Vagina (tissue), 2 donors: ENCODE data around the gene LAMC3.

Experiments used
- POLR2A ChIP-seq, 2 donors: fragments of 450-650 bp; IDR thresholded peaks; one replicate each; pipeline ENCODE4 v1.6.1; 2017; ENCODE audit warnings: antibody characterized with exemption in 2 of 2, mild to moderate bottlenecking in 2 of 2, moderate library complexity in 2 of 2
- POLR2AphosphoS5 ChIP-seq, 2 donors: sonication (generic); formaldehyde crosslinking; IDR thresholded peaks; one replicate each; pipeline ENCODE4 v1.9.0; 2017; ENCODE audit warnings: antibody characterized with exemption in 2 of 2, mild to moderate bottlenecking in 2 of 2, low read depth in 1 of 2; ENCODE audit not compliant: insufficient read depth in 1 of 2
- TF ChIP-seq, protein P1 (sequence below), 3 experiments: fragments of 450-650 bp in 2 of 3; fragments of 200-600 bp in 1 of 3; sonication (generic) in 1 of 3; IDR thresholded peaks; one replicate each; pipeline ENCODE4 v1.5.1; 2017 to 2019; ENCODE audit warnings: antibody characterized with exemption in 3 of 3, mild to moderate bottlenecking in 2 of 3, moderate library complexity in 2 of 3

DNA sequence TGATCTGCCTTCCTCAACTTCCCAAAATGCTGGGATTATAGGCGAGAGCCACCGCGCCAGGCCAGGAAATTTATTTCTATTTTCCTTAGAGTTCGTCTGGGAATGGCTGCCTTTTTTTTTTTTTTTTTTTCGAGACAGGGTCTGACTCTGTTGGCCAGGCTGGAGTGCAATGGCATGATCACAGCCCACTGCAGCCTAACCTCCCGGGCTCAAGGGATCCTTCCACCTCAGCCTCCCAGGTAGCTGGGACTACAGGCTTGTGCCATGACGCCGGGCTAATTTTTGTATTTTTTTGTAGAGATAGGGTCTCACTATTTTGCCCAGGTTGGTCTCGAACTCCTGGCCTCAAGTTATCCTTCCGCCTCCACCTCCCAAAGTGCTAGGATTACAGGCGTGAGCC is 888 bp upstream of the LAMC3 start:
- no peak for TF ChIP-seq POLR2AphosphoS5 (IDR thresholded peaks at IDR 0.05; ENCODE audit: insufficient read depth in 1 of 2, low read depth in 1 of 2)
- TF ChIP-seq, protein P1, sequence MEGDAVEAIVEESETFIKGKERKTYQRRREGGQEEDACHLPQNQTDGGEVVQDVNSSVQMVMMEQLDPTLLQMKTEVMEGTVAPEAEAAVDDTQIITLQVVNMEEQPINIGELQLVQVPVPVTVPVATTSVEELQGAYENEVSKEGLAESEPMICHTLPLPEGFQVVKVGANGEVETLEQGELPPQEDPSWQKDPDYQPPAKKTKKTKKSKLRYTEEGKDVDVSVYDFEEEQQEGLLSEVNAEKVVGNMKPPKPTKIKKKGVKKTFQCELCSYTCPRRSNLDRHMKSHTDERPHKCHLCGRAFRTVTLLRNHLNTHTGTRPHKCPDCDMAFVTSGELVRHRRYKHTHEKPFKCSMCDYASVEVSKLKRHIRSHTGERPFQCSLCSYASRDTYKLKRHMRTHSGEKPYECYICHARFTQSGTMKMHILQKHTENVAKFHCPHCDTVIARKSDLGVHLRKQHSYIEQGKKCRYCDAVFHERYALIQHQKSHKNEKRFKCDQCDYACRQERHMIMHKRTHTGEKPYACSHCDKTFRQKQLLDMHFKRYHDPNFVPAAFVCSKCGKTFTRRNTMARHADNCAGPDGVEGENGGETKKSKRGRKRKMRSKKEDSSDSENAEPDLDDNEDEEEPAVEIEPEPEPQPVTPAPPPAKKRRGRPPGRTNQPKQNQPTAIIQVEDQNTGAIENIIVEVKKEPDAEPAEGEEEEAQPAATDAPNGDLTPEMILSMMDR (IDR thresholded peaks at IDR 0.05), result no peak
- no peak for TF ChIP-seq POLR2A (IDR thresholded peaks at IDR 0.05)
